SU-DHL-6 (cell line): Measurements from ENCODE around the gene MYOF.

ENCODE experiments used
- CTCF ChIP-seq: fragments of 200-600 bp; sonication (generic); IDR thresholded peaks from one replicate; pipeline ENCODE4 v1.5.1; 2017; ENCODE audit warnings: antibody characterized with exemption, mild to moderate bottlenecking, low read length, moderate library complexity; ENCODE audit not compliant: insufficient read depth, poor library complexity, severe bottlenecking
- EZH2phosphoT487 ChIP-seq: fragments of 200-600 bp; sonication (generic), shearing (Covaris generic); conservative IDR thresholded peaks from 2 replicates; pipeline ENCODE4 v1.6.1; 2018; ENCODE audit warnings: mild to moderate bottlenecking, antibody characterized with exemption, low read length, moderate library complexity, mixed read lengths

GRCh38 chr10:93473161-93473560, 9.0 kb downstream of the MYOF start:
- TF ChIP-seq CTCF (no peak), EZH2phosphoT487 (no peak)
